Astrocyte of the hippocampus (primary cell): ENCODE data around the gene PIK3R1.
"Not testable (repeated sequence)": the region's sequence is repeated elsewhere in the genome, so short reads cannot be mapped to it uniquely, and the experiment has no call there.

Source experiments
- DNase-seq: peaks from one replicate; pipeline ENCODE4 v3.0.0; 2011; ENCODE audit warnings: low read depth, low spot score

PIK3R1 gene

GRCh38 chr5:68226546-68227073 lies 11.1 kb downstream of the PIK3R1 start:
- no peak for DNase-seq

GRCh38 chr5:68227532-68228160 lies 12.1 kb downstream of the PIK3R1 start:
- no peak for DNase-seq

- DNase-seq, result no peak
Measured at GRCh38 chr5:68229416-68229815, 13.9 kb downstream of the PIK3R1 start.

GRCh38 chr5:68230285-68230684 lies 14.7 kb downstream of the PIK3R1 start:
- no peak for DNase-seq

GRCh38 chr5:68231414-68232076 lies 16.0 kb downstream of the PIK3R1 start:
- DNase-seq, result no peak

- no peak for DNase-seq
Measured at GRCh38 chr5:68232277-68232676, 16.7 kb downstream of the PIK3R1 start.

DNA sequence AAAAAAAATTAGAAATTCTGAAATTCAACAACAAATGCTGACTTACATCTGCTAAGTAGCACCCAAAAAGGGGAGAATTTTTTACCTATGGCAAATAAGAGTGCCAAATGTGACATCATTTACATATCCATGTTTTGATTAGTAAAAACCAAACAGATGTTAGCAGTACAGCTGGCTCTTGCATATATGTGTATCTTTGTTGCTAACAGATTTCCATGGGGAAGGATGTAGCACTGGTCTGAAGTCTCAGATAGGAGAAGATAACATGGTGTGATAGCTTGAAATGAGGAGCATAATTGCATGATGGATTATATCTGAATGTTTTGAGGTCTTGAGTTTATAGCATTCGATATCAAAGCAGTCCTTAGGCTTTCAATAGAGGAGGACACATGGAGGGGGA lies 17.5 kb downstream of the PIK3R1 start:
- no peak for DNase-seq

DNA sequence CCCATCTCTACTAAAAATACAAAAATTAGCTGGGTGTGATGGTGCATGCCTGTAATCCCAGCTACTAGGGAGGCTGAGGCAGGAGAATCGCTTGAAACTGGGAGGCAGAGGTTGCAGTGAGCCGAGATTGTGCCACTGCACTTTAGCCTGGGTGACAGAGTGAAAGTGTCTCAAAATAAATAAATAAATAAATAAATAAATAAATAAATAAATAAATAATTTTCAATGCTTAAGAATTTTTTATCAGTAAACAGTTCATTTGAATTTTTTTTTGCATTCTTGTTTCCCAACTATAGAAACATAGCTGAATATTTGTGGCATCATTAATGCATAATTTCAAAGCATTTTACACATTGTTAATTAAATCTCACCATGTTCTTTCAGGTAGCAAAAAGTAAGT lies 19.7 kb downstream of the PIK3R1 start:
- DNase-seq, result not testable (repeated sequence)

- DNase-seq, result no peak
Measured at GRCh38 chr5:68237715-68238114, 22.2 kb downstream of the PIK3R1 start.

DNA sequence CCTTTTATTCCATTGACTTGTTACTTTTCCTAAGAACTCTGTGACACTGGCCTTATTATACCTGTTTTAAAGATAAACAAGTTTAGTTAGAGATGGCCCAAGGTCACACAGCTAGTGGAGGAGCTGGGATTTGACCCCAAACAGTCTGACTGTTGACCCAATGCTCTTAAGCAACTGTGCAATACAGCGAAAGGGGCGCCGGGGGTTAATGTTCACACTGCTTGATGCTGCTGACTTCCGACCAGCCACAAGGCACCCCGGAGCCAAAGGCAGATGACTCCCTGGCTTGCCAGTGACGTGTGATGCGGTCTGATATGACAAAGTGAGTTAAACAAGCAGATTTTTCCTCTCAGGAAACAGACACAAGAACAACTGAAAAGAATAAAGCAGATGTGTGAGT lies 23.9 kb downstream of the PIK3R1 start:
- DNase-seq, result peak; percentile 51

- DNase-seq, result peak; percentile 39
Measured at GRCh38 chr5:68240202-68240601, 24.6 kb downstream of the PIK3R1 start.

- DNase-seq, result no peak
Measured at GRCh38 chr5:68240771-68241170, 25.2 kb downstream of the PIK3R1 start.

DNA sequence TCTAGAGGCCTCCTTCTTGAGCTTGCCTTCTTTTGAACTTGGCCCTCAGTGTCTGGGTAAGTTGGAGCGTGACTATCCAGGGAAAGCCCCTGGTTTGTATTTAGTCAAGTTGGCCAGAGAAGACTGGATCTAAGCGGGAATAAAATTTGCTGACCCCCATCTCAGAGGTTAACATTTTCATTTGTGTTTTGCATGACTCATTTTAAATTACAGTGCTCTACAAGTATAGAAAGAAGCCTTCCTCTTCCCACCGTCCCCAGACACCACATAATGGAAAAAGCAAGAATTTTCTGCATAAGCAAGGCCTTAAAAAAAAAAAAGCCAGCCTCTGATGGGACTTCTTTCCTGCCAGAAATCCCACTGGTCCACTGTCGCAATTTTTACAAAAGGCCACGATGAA lies 27.2 kb downstream of the PIK3R1 start:
- no peak for DNase-seq

DNA sequence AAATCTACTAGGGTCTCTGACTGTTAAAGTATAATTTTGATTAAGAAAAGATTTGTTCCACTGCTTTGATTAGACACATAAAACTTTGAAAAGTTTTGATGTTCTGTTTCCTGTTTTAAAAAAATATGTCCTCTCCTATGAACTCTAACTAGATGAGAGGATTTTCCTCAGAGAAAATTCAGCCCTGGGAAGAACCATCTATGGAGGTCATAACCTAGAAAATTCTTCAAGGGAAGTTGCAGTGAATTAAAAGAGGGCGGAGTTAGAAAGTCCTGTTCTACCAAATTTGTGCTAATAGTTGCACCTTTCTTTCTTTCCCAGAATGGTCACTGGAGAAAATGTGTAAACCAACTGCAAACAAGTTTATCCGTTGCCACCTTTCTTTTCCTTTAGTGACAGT lies 27.7 kb downstream of the PIK3R1 start:
- no peak for DNase-seq

GRCh38 chr5:68243681-68244080 lies 28.1 kb downstream of the PIK3R1 start:
- no peak for DNase-seq

GRCh38 chr5:68245319-68245718 lies 29.8 kb downstream of the PIK3R1 start:
- DNase-seq, result peak; percentile 42

- no peak for DNase-seq
Measured at GRCh38 chr5:68246802-68247201, 31.2 kb downstream of the PIK3R1 start.

GRCh38 chr5:68247627-68248026 lies 32.1 kb downstream of the PIK3R1 start:
- no peak for DNase-seq

- DNase-seq, result no peak
Measured at GRCh38 chr5:68248896-68249295, 33.3 kb downstream of the PIK3R1 start.

DNA sequence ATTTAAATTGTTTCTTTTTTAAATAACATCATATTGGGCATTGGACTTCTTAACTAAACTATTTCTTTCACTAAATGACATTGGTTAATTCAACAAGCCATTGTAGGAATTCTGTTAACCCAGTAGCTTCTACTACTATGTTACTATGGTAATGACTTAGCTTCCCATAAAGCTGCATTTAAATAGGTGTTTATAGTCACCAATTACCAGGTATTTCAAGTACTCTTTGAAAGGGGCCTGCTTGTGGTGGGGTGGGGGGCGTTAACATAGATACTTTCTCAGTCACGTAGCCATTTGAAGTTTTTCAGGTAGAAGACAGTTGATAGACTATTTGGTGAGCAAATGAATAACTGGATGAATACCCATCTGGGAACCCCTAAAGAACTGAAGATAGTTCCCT lies 34.0 kb downstream of the PIK3R1 start:
- DNase-seq, result no peak

DNA sequence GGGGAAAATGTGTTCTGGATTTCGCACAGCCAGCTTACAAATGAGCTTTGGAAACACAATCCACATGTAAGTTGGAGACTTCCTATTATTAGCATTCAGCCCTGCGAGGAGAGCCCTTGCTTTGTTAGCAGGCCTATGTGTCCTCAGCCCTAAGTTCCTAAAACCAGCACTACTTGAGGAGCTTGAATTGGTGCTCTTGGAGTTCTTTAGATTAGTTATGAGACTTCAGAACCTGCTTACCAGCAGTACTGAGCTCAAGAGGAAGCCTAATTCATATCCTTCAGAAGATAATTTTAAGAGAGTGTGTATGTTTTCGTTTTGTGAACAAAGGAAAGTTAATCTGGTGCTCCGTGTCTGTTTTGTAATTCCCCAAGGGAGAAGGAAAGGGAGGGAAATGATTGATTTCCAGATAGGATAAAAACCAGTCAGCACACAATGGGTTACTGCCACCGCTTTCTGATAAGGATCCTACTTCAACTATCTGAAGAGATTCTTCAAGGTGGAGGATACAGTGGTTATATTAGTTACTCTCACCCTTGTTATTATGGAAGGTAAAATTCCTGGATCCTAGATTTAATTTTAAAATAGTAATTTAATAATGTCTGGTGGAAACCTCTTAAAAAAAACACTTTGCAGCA lies 35.2 kb downstream of the PIK3R1 start:
- no peak for DNase-seq

DNA sequence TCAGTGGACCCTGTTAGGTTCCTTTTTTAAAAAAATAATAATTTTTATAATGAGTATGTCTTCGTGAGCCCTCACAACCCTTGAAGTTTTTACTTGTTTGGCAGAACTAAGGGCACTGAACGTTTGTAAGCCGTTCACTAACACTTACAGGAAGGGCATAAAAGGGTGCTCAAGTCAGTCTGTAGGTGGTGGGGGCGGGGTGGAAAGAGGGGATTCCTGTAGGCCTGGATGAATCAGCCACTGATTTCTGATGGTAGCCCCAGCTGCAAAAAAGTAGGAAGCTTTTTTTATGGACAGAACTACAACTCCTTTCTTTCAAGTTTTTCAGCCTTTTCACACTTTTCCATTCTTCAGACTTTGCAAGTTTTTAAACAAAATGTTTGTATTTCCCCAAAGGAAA lies 35.8 kb downstream of the PIK3R1 start:
- DNase-seq, result no peak
